HepG2 (cell line): ENCODE measurements around the gene PFKM. TPM values are rescaled to one million over a fixed set of nuclear protein-coding genes. Genes with fewer than 3 reads are reported as not detected.
A peak's percentile ranks its signal among the peaks of the same experiment; 100 is the strongest.

Source experiments
- ATAC-seq: fragments of 200-7000 bp; cut with Tn5 transposase; 3 replicates; pipeline ENCODE4 v1.9.1; 2020; ENCODE audit warnings: mild to moderate bottlenecking, moderate library complexity
- BruUV-seq: library from RNA; stranded (reverse); fragments of 400-500 nt; replicated peaks from 2 replicates; lab custom pipeline; 2021; lab: Mats Ljungman, UMichigan
- CTCF ChIA-PET: fragments of 300-600 bp; formaldehyde crosslinking; extraction: SDS; loops from one replicate; lab custom pipeline; 2021; ENCODE audit warnings: low total read pairs, inconsistent platforms, low intra/inter-chr PET ratio; lab: Yijun Ruan, JAX
- POLR2A ChIA-PET: fragments of 350-600 bp; sonication (Branson Sonifier 250); formaldehyde crosslinking; loops from one replicate; lab custom pipeline; 2020; ENCODE audit warnings: antibody characterized with exemption, inconsistent platforms; lab: Yijun Ruan, JAX
- DNase-seq: peaks from one replicate; pipeline ENCODE4 v3.0.0-alpha.2; 2015; ENCODE audit warnings: low spot score
- FAIRE-seq: peaks from 3 replicates; lab custom pipeline; 2011; peaks lifted over from hg19 to GRCh38; lab: Jason Lieb, UNC
- H2AFZ ChIP-seq: one replicate; pipeline ENCODE4 v1.6.1; 2011; ENCODE audit warnings: low read length, inconsistent platforms
- H3K27ac ChIP-seq: fragments of 300-600 bp; 3 replicates; pipeline ENCODE4 v1.8.0; 2011; ENCODE audit warnings: mixed run types, mild to moderate bottlenecking, mixed read lengths, low read length, inconsistent platforms; ENCODE audit not compliant: insufficient read depth; ENCODE audit errors: extremely low read length
- H3K27me3 ChIP-seq, 2 experiments: fragments of 200-600 bp in 1 of 2; 2 replicates in 1 of 2; 3 replicates in 1 of 2; pipeline versions ENCODE4 v1.6.0 to v1.8.0; 2011; ENCODE audit warnings: low read length in 2 of 2, mild to moderate bottlenecking in 2 of 2, moderate library complexity in 2 of 2, inconsistent platforms in 1 of 2; ENCODE audit not compliant: insufficient read depth in 2 of 2, control insufficient read depth in 1 of 2
- H3K36me3 ChIP-seq, 2 experiments: fragments of 200-600 bp in 1 of 2; replicated peaks in 1 of 2; 2 replicates in 1 of 2; 3 replicates in 1 of 2; pipeline versions ENCODE4 v1.5.1 to v1.8.0; 2011; ENCODE audit warnings: low read length in 2 of 2, inconsistent platforms in 1 of 2; ENCODE audit not compliant: insufficient read depth in 2 of 2, control insufficient read depth in 1 of 2
- H3K4me1 ChIP-seq: 2 replicates; pipeline ENCODE4 v1.5.1; 2012; ENCODE audit warnings: low read length, inconsistent platforms; ENCODE audit not compliant: insufficient read depth
- H3K4me2 ChIP-seq: 2 replicates; pipeline ENCODE4 v1.6.0; 2011; ENCODE audit warnings: low read depth, low read length, inconsistent platforms
- H3K4me3 ChIP-seq, 3 experiments: fragments of 200-600 bp in 1 of 3; sonication (generic), shearing (Covaris generic) in 1 of 3; replicated peaks in 1 of 3; 2 replicates each; pipeline ENCODE4 v1.5.1; 2011 to 2016; ENCODE audit warnings: low read length in 3 of 3, inconsistent platforms in 2 of 3, low read depth in 2 of 3, mild to moderate bottlenecking in 2 of 3, control low read depth in 1 of 3, mixed read lengths in 1 of 3; ENCODE audit not compliant: insufficient read depth in 1 of 3
- H3K79me2 ChIP-seq: one replicate; pipeline ENCODE4 v1.6.1; 2011; ENCODE audit warnings: low read length, inconsistent platforms; ENCODE audit not compliant: insufficient read depth
- H3K9ac ChIP-seq: 2 replicates; pipeline ENCODE4 v1.6.0; 2011; ENCODE audit warnings: mild to moderate bottlenecking, low read depth, low read length, inconsistent platforms; ENCODE audit not compliant: insufficient read depth
- H3K9me3 ChIP-seq: 2 replicates; pipeline ENCODE4 v1.5.1; 2012; ENCODE audit warnings: mild to moderate bottlenecking, low read length
- H4K20me1 ChIP-seq: 2 replicates; pipeline ENCODE4 v1.6.0; 2011; ENCODE audit warnings: inconsistent platforms, mild to moderate bottlenecking, low read length, moderate library complexity; ENCODE audit not compliant: insufficient read depth
- ATF6 ChIP-seq: sonication (generic); formaldehyde crosslinking; conservative IDR thresholded peaks from 2 replicates; pipeline ENCODE4 v1.4.0; 2020; ENCODE audit warnings: missing genetic modification reagents
- CTCF ChIP-seq: sonication (generic); formaldehyde crosslinking; IDR thresholded peaks from 2 replicates; pipeline ENCODE4 v1.5.0; 2020; ENCODE audit warnings: mild to moderate bottlenecking, missing genetic modification reagents, moderate library complexity
- ELF4 ChIP-seq: sonication (generic); formaldehyde crosslinking; IDR thresholded peaks from 2 replicates; pipeline ENCODE4 v1.5.0; 2020; ENCODE audit warnings: missing genetic modification reagents, mild to moderate bottlenecking, moderate library complexity, borderline replicate concordance
- HHEX ChIP-seq: IDR thresholded peaks from 2 replicates; pipeline ENCODE4 v1.6.1; 2016; ENCODE audit warnings: control low read depth
- HNRNPLL ChIP-seq: fragments of 200-400 bp; formaldehyde crosslinking; IDR thresholded peaks from 2 replicates; pipeline ENCODE4 v1.6.1; 2017; ENCODE audit warnings: mild to moderate bottlenecking, low read depth, low read length; ENCODE audit not compliant: poor library complexity, severe bottlenecking
- MXD3 ChIP-seq: IDR thresholded peaks from 2 replicates; pipeline ENCODE4 v1.6.1; 2016; ENCODE audit warnings: mild to moderate bottlenecking, missing biosample characterization, missing genetic modification reagents
- SKI ChIP-seq: fragments of 450-650 bp; IDR thresholded peaks from one replicate; pipeline ENCODE4 v1.6.1; 2018; ENCODE audit warnings: mild to moderate bottlenecking; ENCODE audit not compliant: partially characterized antibody
- STAG1 ChIP-seq: sonication (generic); formaldehyde crosslinking; IDR thresholded peaks from 2 replicates; pipeline ENCODE4 v1.4.0; 2020; ENCODE audit warnings: missing genetic modification reagents
- ZFX ChIP-seq: sonication (generic); formaldehyde crosslinking; IDR thresholded peaks from 2 replicates; pipeline ENCODE4 v1.4.0; 2020; ENCODE audit warnings: mild to moderate bottlenecking, low read depth, missing genetic modification reagents, moderate library complexity
- ZNF12 ChIP-seq: sonication (generic); formaldehyde crosslinking; IDR thresholded peaks from 2 replicates; pipeline ENCODE4 v1.5.0; 2020; ENCODE audit warnings: missing genetic modification reagents
- ZNF276 ChIP-seq: sonication (generic); formaldehyde crosslinking; IDR thresholded peaks from 2 replicates; pipeline ENCODE4 v1.4.0; 2020; ENCODE audit warnings: mild to moderate bottlenecking, low read depth, missing genetic modification reagents
- WGBS: methylation state at CpG from one replicate; pipeline ENCODE4 v1.1.6; 2017; ENCODE audit warnings: low lambda C conversion rate; 5-methylcytosine and 5-hydroxymethylcytosine counted together
- in situ Hi-C: cut with HindIII; loops from 2 replicates; pipeline ENCODE4 v1.10.0; 2017; ENCODE audit warnings: low pct_unique_long_range_greater_than_20kb; ENCODE audit not compliant: extremely low pct_ligation_motif_present
- intact Hi-C: fragments of 100-400 bp; cut with micrococcal nuclease; formaldehyde crosslinking; loops from one replicate; pipeline ENCODE4 v1.10.0; 2022; ENCODE audit not compliant: unreplicated experiment
- polyA plus RNA-seq, 8 experiments: library from polyadenylated mRNA; depleted of rRNA in 3 of 8; stranded (reverse) in 7 of 8; unstranded in 1 of 8; fragments of >200 nt; fragmentation: Illumina TruSeq in 4 of 8; extraction: Trizol in 4 of 8; gene quantifications; 2 replicates each; pipeline versions ENCODE4 v1.2.1 to v1.2.3, GENCODE V29; 2011 to 2016; ENCODE audit warnings: low read depth in 4 of 8, missing spikeins in 1 of 8, mixed read lengths in 1 of 8; ENCODE audit not compliant: insufficient read depth in 1 of 8
- total RNA-seq, 5 experiments: library from RNA; depleted of rRNA; stranded (reverse); fragments of >200 nt; fragmentation: Illumina TruSeq; extraction: Trizol; gene quantifications; 2 replicates each; pipeline ENCODE4 v1.2.3, GENCODE V29; 2016; ENCODE audit warnings: low read depth in 1 of 5

The PFKM gene
- total and polyA plus RNA-seq, 2 of the 13 experiments (the other 11 are each of a cell fraction or from before 2014, with no cell fraction given): 1.9 to 2.4 TPM

- in situ Hi-C loops (no loop called here), intact Hi-C loops (loop anchor here (10.0 kb wide), 1 partner anchor 432 kb away; no protein-coding TSS in a partner anchor)
- H4K20me1 ChIP-seq: no peaks in the 10 kb centered on the region
- H3K4me2 ChIP-seq: peak within 1 kb of the TSS; percentile 53
- no peak for FAIRE-seq
- H3K27me3 ChIP-seq: peaks cover 2 to 67% of the 10 kb centered on the region in 2 experiments; a peak in 4 of 5 replicates
- CTCF ChIA-PET: no interaction called here
- no peaks in the 10 kb centered on the region for H3K36me3 ChIP-seq
- TF ChIP-seq ZFX (CRISPR knock-in tag): no peak
- TF ChIP-seq CTCF: peak; percentile 21; the same call in 1 of the 2 replicates
- no peak for TF ChIP-seq SKI
- TF ChIP-seq MXD3 (CRISPR knock-in tag): no peak
- 0 out of 2 replicates have a peak, but pooled peaks have one; percentile 8 for TF ChIP-seq STAG1 (CRISPR knock-in tag)
- TF ChIP-seq ATF6 (CRISPR knock-in tag): no peak
- TF ChIP-seq HNRNPLL: peak; percentile 10
- peak; percentile 72 for TF ChIP-seq ZNF12
- no peak for TF ChIP-seq HHEX (CRISPR knock-in tag)
- TF ChIP-seq ZNF276: no peak
- TF ChIP-seq ELF4 (CRISPR knock-in tag): no peak
- TF ChIP-seq, all 625 proteins: peak for 4
- Histone ChIP-seq H3K9me3 (no peaks in the 10 kb centered on the region), H3K27ac (no peak within 1 kb of the TSS), H3K9ac (no peak within 1 kb of the TSS), H3K4me3 (no peak within 1 kb of the TSS; a peak in 1 of 6 replicates), H3K4me1 (0 out of 2 replicates have a peak, but pooled peaks cover 7% of the 10 kb centered on the region), H2AFZ (no peak within 1 kb of the TSS), H3K79me2 (no peaks in the 10 kb centered on the region)
- 54% methylated on average over 45 of the region's 61 CpGs for WGBS
- BruUV-seq: no TSS peak
- DNase-seq (no peak), ATAC-seq (peak; percentile 77)
- POLR2A ChIA-PET: no interaction called here
Observed at GRCh38 chr12:48183091-48183875, 64.1 kb downstream of the PFKM start, which contains the start of gene CCDC184. TSS of gene CCDC184 (plus strand) at chr12:48183644. CDS start at chr12:48184123, 479 bp downstream.
